ENCODE measurements around the gene HMGXB4.

DNA sequence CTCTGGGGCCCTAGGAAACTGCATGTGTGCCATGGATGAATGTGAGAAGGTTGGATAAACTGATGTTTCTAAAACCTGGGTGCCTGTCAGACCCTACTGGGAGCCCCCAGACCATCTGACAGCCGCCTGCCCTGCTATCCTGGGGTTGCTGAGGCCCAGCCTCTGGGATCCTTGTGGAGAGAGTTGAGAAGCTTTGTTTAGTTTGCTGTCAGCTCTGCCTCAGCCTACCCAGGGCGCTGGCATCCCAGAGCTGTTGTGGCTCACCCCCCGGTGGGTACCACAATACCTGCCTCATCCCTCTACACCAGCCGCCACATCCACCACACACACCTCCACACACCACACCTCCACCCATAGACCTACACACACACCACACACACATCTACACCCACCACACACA, 85.1 kb downstream of the HMGXB4 start:
- TF ChIP-seq POLR2AphosphoS5 (IDR thresholded peaks at IDR 0.05) = no peak
- no peak for TF ChIP-seq POLR2A (IDR thresholded peaks at IDR 0.05)
- no peak for TF ChIP-seq CTCF (IDR thresholded peaks at IDR 0.05)
